ENCODE measurements around the gene G6PC3.

Gene G6PC3

GRCh38 chr17:44063704-44064639, 6.6 kb upstream of the G6PC3 start:
- H3K18ac ChIP-seq (ENCODE audit: low read length): no peak overlapping the region
- no peak overlapping the region for H2BK120ac ChIP-seq (ENCODE audit: low read depth, low read length)
- no peak for DNase-seq
- H3K79me1 ChIP-seq (ENCODE audit: low read length): peaks cover 8% of the 10 kb centered on the region
- no peak overlapping the region for H4K8ac ChIP-seq (ENCODE audit: low read depth, low read length)
- peak overlapping the region; percentile 2 for H3K9ac ChIP-seq (ENCODE audit: low read length)
- no peak overlapping the region for H3K4ac ChIP-seq (ENCODE audit: low read depth, low read length)
- no peak overlapping the region for H2AK5ac ChIP-seq (ENCODE audit: low read length)
- no peaks in the 10 kb centered on the region for H3K27me3 ChIP-seq (ENCODE audit: insufficient read depth, low read length, poor library complexity)
- no peak overlapping the region for H2BK15ac ChIP-seq (replicated peaks; ENCODE audit: low read depth)
- H3K79me2 ChIP-seq (ENCODE audit: control insufficient read depth, insufficient read depth, low read length): peaks cover 63% of the 10 kb centered on the region
- H3K4me3 ChIP-seq (ENCODE audit: low read length): no peak overlapping the region
- H4K5ac ChIP-seq (ENCODE audit: low read length): no peak overlapping the region
- no peak overlapping the region for H2BK5ac ChIP-seq (ENCODE audit: low read length)
- peak overlapping the region; percentile 25 for H3K56ac ChIP-seq (ENCODE audit: low read length)
- no peak overlapping the region for H3K4me2 ChIP-seq (ENCODE audit: low read length)
- H3K27ac ChIP-seq (ENCODE audit: low read depth, low read length): no peak overlapping the region
- H3K23ac ChIP-seq (ENCODE audit: low read length): no peak overlapping the region
- peaks cover 5% of the 10 kb centered on the region for H3K36me3 ChIP-seq (ENCODE audit: control insufficient read depth, insufficient read depth, low read length)
- no CpG with 5 or more reads among the region's 10 CpGs for WGBS (ENCODE audit: extremely low coverage, insufficient coverage, low lambda C conversion rate)
- H3K4me1 ChIP-seq (ENCODE audit: control insufficient read depth, low read depth, low read length): no peaks in the 10 kb centered on the region

- peak overlapping the region; percentile 99 for H3K4me2 ChIP-seq (ENCODE audit: low read length)
- peak overlapping the region; percentile 95 for H3K4ac ChIP-seq (ENCODE audit: low read depth, low read length)
- H3K23ac ChIP-seq (ENCODE audit: low read length): peak overlapping the region; percentile 98
- peaks cover 4% of the 10 kb centered on the region for H3K79me1 ChIP-seq (ENCODE audit: low read length)
- no peak overlapping the region for H2BK15ac ChIP-seq (replicated peaks; ENCODE audit: low read depth)
- peak; percentile 23 for DNase-seq
- no CpG with 5 or more reads among the region's 9 CpGs for WGBS (ENCODE audit: extremely low coverage, insufficient coverage, low lambda C conversion rate)
- H4K5ac ChIP-seq (ENCODE audit: low read length): no peak overlapping the region
- H3K79me2 ChIP-seq (ENCODE audit: control insufficient read depth, insufficient read depth, low read length): peaks cover 48% of the 10 kb centered on the region
- H2AK5ac ChIP-seq (ENCODE audit: low read length): peak overlapping the region; percentile 100
- H3K4me3 ChIP-seq (ENCODE audit: low read length): peak overlapping the region; percentile 98
- peak overlapping the region; percentile 47 for H2BK120ac ChIP-seq (ENCODE audit: low read depth, low read length)
- H3K18ac ChIP-seq (ENCODE audit: low read length): peak overlapping the region; percentile 92
- no peaks in the 10 kb centered on the region for H3K4me1 ChIP-seq (ENCODE audit: control insufficient read depth, low read depth, low read length)
- H2BK5ac ChIP-seq (ENCODE audit: low read length): peak overlapping the region; percentile 73
- H3K9ac ChIP-seq (ENCODE audit: low read length): peak overlapping the region; percentile 100
- H3K56ac ChIP-seq (ENCODE audit: low read length): peak overlapping the region; percentile 99
- no peak overlapping the region for H4K8ac ChIP-seq (ENCODE audit: low read depth, low read length)
- H3K27me3 ChIP-seq (ENCODE audit: insufficient read depth, low read length, poor library complexity): no peaks in the 10 kb centered on the region
- peaks cover 5% of the 10 kb centered on the region for H3K36me3 ChIP-seq (ENCODE audit: control insufficient read depth, insufficient read depth, low read length)
- H3K27ac ChIP-seq (ENCODE audit: low read depth, low read length): peak overlapping the region; percentile 85
These were observed 4.8 kb upstream of the G6PC3 start for GRCh38 chr17:44065668-44066203.

DNA sequence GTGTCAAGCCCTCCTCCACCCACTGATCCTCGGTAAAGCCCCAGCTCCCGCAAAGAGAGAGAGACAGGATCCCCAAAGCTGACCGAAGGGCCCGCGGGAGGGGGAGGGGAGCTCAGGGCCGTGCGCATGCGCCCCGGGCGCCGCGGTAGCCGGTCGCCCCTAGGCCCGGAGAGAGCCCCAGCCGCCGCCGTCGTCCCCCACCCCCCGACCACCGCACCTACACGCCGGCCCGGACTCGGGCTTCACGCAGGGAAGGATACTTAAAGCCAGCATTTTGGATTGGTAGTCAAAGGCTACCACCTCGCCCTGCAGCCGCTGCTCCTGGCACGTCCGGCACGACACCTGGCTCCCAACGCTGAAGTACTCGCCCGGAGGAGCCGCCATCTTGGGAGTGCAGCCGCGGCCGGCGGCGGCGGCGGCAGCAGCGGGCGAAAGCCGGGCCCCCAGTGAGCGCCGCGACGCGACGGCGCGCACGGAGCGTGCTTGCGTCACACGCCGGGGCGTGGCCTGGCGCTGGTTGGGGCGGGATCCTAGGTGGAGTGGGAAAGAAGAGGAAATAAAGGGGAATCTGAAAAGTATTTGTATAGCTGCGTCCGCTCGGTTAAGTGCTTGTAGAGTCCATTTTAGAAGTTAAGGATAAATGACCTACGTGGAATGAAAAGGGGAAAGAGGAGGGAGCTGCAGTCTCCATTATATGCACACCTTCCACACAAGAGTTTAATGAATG, 4.2 kb upstream of the G6PC3 start, which contains the start of gene LSM12:
Gene LSM12 (minus strand): TSS at position 468 of the 727 bp plus-strand sequence. CDS start 84 bp downstream, at position 384.
- Histone ChIP-seq H3K36me3 (ENCODE audit: control insufficient read depth, insufficient read depth, low read length) (peaks cover 4% of the 10 kb centered on the region), H3K79me1 (ENCODE audit: low read length) (peaks cover 3% of the 10 kb centered on the region), H3K4me3 (ENCODE audit: low read length) (peak within 1 kb of the TSS; percentile 98), H3K9ac (ENCODE audit: low read length) (peak within 1 kb of the TSS; percentile 100), H3K4me2 (ENCODE audit: low read length) (peak within 1 kb of the TSS; percentile 99), H2BK5ac (ENCODE audit: low read length) (peak within 1 kb of the TSS; percentile 73), H3K27me3 (ENCODE audit: insufficient read depth, low read length, poor library complexity) (no peaks in the 10 kb centered on the region), H3K27ac (ENCODE audit: low read depth, low read length) (peak within 1 kb of the TSS; percentile 85), H2AK5ac (ENCODE audit: low read length) (peak within 1 kb of the TSS; percentile 100), H4K8ac (ENCODE audit: low read depth, low read length) (no peak within 1 kb of the TSS), H4K5ac (ENCODE audit: low read length) (no peak within 1 kb of the TSS), H3K79me2 (ENCODE audit: control insufficient read depth, insufficient read depth, low read length) (peaks cover 44% of the 10 kb centered on the region), H3K4me1 (ENCODE audit: control insufficient read depth, low read depth, low read length) (no peaks in the 10 kb centered on the region), H3K4ac (ENCODE audit: low read depth, low read length) (peak within 1 kb of the TSS; percentile 95), H3K23ac (ENCODE audit: low read length) (peak within 1 kb of the TSS; percentile 98), H3K18ac (ENCODE audit: low read length) (peak within 1 kb of the TSS; percentile 92), H2BK120ac (ENCODE audit: low read depth, low read length) (peak within 1 kb of the TSS; percentile 47), H3K56ac (ENCODE audit: low read length) (peak within 1 kb of the TSS; percentile 99), H2BK15ac (replicated peaks; ENCODE audit: low read depth) (no peak within 1 kb of the TSS)
- DNase-seq: peak; percentile 94
- no CpG with 5 or more reads among the region's 65 CpGs for WGBS (ENCODE audit: extremely low coverage, insufficient coverage, low lambda C conversion rate)

DNA sequence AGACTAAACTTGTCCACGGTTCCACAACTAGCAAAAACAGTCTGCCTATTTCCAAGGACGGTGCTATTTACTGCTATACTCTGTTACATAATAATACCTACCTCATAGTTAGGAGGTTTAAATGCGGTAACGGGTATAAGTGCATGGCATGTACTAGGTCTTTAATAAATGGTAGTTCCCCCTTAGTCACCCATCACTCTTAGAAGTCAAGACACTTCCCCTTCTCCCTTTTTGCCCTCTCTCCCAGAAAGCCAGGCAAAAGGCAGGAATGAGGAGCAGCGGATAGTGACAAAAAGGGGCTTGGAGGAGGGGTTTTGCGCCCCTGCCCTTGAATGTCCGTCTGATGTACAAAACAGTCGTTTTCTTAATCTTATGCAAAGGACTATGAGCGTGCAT, 3.0 kb upstream of the G6PC3 start:
- WGBS (ENCODE audit: extremely low coverage, insufficient coverage, low lambda C conversion rate): no CpG with 5 or more reads among the region's 9 CpGs
- H4K5ac ChIP-seq (ENCODE audit: low read length): no peak overlapping the region
- no peak overlapping the region for H2BK5ac ChIP-seq (ENCODE audit: low read length)

GRCh38 chr17:44069974-44070454, 521 bp upstream of the G6PC3 start:
- H4K8ac ChIP-seq (ENCODE audit: low read depth, low read length): no peak overlapping the region
- H3K4me1 ChIP-seq (ENCODE audit: control insufficient read depth, low read depth, low read length): peaks cover 2% of the 10 kb centered on the region
- peak overlapping the region; percentile 79 for H2BK120ac ChIP-seq (ENCODE audit: low read depth, low read length)
- H3K4me2 ChIP-seq (ENCODE audit: low read length): peak overlapping the region; percentile 36
- H3K79me1 ChIP-seq (ENCODE audit: low read length): peaks cover 2% of the 10 kb centered on the region
- H3K56ac ChIP-seq (ENCODE audit: low read length): peak overlapping the region; percentile 70
- H2AK5ac ChIP-seq (ENCODE audit: low read length): no peak overlapping the region
- H3K18ac ChIP-seq (ENCODE audit: low read length): peak overlapping the region; percentile 81
- H2BK5ac ChIP-seq (ENCODE audit: low read length): no peak overlapping the region
- peak overlapping the region; percentile 22 for H3K4me3 ChIP-seq (ENCODE audit: low read length)
- H3K27me3 ChIP-seq (ENCODE audit: insufficient read depth, low read length, poor library complexity): no peaks in the 10 kb centered on the region
- H3K23ac ChIP-seq (ENCODE audit: low read length): no peak overlapping the region
- no peaks in the 10 kb centered on the region for H3K36me3 ChIP-seq (ENCODE audit: control insufficient read depth, insufficient read depth, low read length)
- peak overlapping the region; percentile 58 for H3K9ac ChIP-seq (ENCODE audit: low read length)
- H4K5ac ChIP-seq (ENCODE audit: low read length): no peak overlapping the region
- no CpG with 5 or more reads among the region's 7 CpGs for WGBS (ENCODE audit: extremely low coverage, insufficient coverage, low lambda C conversion rate)
- peak; percentile 73 for DNase-seq
- peak overlapping the region; percentile 87 for H3K27ac ChIP-seq (ENCODE audit: low read depth, low read length)
- H3K79me2 ChIP-seq (ENCODE audit: control insufficient read depth, insufficient read depth, low read length): peaks cover 21% of the 10 kb centered on the region
- H3K4ac ChIP-seq (ENCODE audit: low read depth, low read length): no peak overlapping the region
- H2BK15ac ChIP-seq (replicated peaks; ENCODE audit: low read depth): no peak overlapping the region

More for the DNA sequence above, 3.0 kb upstream of the G6PC3 start:
- DNase-seq: no peak
- no peak overlapping the region for H3K9ac ChIP-seq (ENCODE audit: low read length)
- no peak overlapping the region for H3K4me2 ChIP-seq (ENCODE audit: low read length)
- H3K27me3 ChIP-seq (ENCODE audit: insufficient read depth, low read length, poor library complexity): no peaks in the 10 kb centered on the region
- H3K79me2 ChIP-seq (ENCODE audit: control insufficient read depth, insufficient read depth, low read length): peaks cover 42% of the 10 kb centered on the region
- no peak overlapping the region for H3K56ac ChIP-seq (ENCODE audit: low read length)
- H3K27ac ChIP-seq (ENCODE audit: low read depth, low read length): no peak overlapping the region
- no peak overlapping the region for H4K8ac ChIP-seq (ENCODE audit: low read depth, low read length)
- no peaks in the 10 kb centered on the region for H3K79me1 ChIP-seq (ENCODE audit: low read length)
- no peak overlapping the region for H3K18ac ChIP-seq (ENCODE audit: low read length)
- no peak overlapping the region for H2BK15ac ChIP-seq (replicated peaks; ENCODE audit: low read depth)
- H2BK120ac ChIP-seq (ENCODE audit: low read depth, low read length): no peak overlapping the region
- peaks cover 2% of the 10 kb centered on the region for H3K4me1 ChIP-seq (ENCODE audit: control insufficient read depth, low read depth, low read length)
- H3K4ac ChIP-seq (ENCODE audit: low read depth, low read length): no peak overlapping the region
- no peak overlapping the region for H2AK5ac ChIP-seq (ENCODE audit: low read length)
- no peak overlapping the region for H3K23ac ChIP-seq (ENCODE audit: low read length)
- H3K36me3 ChIP-seq (ENCODE audit: control insufficient read depth, insufficient read depth, low read length): no peaks in the 10 kb centered on the region
- H3K4me3 ChIP-seq (ENCODE audit: low read length): no peak overlapping the region

All from mesendoderm (in vitro differentiated cells).